ENCODE data around the gene NALCN. TPM values are rescaled to one million over a fixed set of nuclear protein-coding genes. Genes with fewer than 3 reads are reported as not detected.

Gene NALCN
- total and polyA plus RNA-seq, 8 donors = 0.51 to 5.1 (median 2.0) TPM

DNA sequence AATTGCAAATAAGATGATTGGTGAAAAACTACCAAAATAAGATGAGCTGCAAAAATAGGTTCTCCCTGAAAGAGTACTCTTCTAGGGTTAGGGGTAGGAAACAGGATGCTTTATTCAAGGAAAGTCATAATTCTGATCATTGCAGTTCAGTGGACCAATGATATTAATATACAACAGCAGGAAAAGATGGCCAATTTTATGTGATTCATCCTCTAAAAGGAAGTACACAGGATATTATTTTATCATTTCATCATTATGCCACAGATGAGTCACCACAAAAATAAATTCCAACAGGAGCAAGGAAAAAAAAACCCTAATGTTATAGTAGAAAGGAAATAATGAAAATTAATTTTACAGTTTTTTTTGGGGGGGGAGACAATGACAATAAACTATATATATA is 205.0 kb downstream of the NALCN start:
- FAIRE-seq = no peak
- Histone ChIP-seq H3K27ac (no peak overlapping the region), H3K9me3 (no peaks in the 10 kb centered on the region), H3K27me3 (no peaks in the 10 kb centered on the region), H3K4me1 (no peaks in the 10 kb centered on the region), H3K36me3 (no peaks in the 10 kb centered on the region), H3K4me3 (no peak overlapping the region)
- DNase-seq = no peak
- intact Hi-C loops (cut with DNase I) = no loop called here
- TF ChIP-seq, protein P1, sequence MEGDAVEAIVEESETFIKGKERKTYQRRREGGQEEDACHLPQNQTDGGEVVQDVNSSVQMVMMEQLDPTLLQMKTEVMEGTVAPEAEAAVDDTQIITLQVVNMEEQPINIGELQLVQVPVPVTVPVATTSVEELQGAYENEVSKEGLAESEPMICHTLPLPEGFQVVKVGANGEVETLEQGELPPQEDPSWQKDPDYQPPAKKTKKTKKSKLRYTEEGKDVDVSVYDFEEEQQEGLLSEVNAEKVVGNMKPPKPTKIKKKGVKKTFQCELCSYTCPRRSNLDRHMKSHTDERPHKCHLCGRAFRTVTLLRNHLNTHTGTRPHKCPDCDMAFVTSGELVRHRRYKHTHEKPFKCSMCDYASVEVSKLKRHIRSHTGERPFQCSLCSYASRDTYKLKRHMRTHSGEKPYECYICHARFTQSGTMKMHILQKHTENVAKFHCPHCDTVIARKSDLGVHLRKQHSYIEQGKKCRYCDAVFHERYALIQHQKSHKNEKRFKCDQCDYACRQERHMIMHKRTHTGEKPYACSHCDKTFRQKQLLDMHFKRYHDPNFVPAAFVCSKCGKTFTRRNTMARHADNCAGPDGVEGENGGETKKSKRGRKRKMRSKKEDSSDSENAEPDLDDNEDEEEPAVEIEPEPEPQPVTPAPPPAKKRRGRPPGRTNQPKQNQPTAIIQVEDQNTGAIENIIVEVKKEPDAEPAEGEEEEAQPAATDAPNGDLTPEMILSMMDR (IDR thresholded peaks at IDR 0.05) = no peak
- ATAC-seq = peak in 1 of 4 donors; percentile 29

DNA sequence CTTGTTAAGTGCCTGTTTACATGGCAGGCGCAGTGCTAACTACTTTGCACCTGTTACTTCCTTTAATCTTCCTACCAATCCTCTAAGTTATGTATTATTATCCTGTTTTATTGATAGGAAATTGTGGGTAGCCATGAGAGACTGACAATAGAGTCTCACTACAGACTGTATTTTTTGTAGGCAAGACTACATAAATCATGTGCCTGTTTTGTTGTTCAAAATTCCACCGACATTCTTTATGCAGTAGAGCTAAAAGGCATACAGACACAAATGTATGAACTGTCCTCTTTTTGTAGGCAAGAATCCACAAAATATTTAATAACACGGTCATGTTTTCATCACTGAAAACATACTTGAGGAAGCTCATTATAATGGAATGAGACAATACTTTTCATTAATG is 205.5 kb downstream of the NALCN start:
- TF ChIP-seq, protein P1 (IDR thresholded peaks at IDR 0.05) = no peak
- FAIRE-seq = no peak
- ATAC-seq = no peak
- no peak for DNase-seq
- Histone ChIP-seq H3K27ac (no peak overlapping the region), H3K36me3 (no peaks in the 10 kb centered on the region), H3K9me3 (no peaks in the 10 kb centered on the region), H3K4me1 (no peaks in the 10 kb centered on the region), H3K4me3 (no peak overlapping the region), H3K27me3 (no peaks in the 10 kb centered on the region)
- 88 to 91% methylated on average over 3 of the region's 3 CpGs for WGBS, 2 donors
- intact Hi-C loops (cut with DNase I) = no loop called here

DNA sequence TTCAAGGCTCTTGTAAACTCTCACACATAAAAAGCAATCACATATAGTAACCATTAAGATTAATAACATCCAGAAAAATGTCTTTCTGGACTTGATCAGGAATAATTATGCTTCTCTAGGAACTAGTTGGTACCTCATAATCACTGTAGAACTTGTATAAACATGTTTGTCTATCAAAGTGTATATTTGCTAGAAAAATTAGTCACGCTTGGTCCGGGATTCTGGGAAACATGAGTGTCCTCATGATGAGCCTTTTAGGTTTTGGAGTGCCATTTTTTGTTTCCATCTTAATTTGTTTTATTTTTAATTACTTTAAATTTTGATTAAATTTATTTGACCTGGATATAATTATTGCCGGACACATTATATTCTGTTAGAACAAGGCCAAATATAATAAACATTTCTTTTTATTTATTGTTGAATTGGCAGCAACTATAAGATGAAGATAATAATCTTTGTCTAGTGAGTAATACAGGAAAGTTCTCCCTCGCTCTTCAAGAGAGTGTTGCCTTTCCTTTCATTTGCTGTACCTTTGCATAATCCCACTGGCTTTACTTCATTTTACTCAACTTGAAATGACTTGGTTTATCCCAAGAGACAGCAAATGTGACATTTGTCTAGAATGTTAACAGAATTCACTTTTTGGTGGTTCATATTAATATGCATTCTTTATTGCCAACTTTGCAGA is 207.0 kb downstream of the NALCN start:
- no peak overlapping the region for H3K27ac ChIP-seq
- ATAC-seq = no peak
- TF ChIP-seq, protein P1 (IDR thresholded peaks at IDR 0.05) = no peak
- no peaks in the 10 kb centered on the region for H3K36me3 ChIP-seq
- no peak for FAIRE-seq
- no peaks in the 10 kb centered on the region for H3K9me3 ChIP-seq
- no peaks in the 10 kb centered on the region for H3K27me3 ChIP-seq
- intact Hi-C loops (cut with DNase I) = no loop called here
- no peaks in the 10 kb centered on the region for H3K4me1 ChIP-seq
- no peak for DNase-seq
- 83 to 91% methylated on average over 4 of the region's 4 CpGs for WGBS, 2 donors
- H3K4me3 ChIP-seq = no peak overlapping the region

DNA sequence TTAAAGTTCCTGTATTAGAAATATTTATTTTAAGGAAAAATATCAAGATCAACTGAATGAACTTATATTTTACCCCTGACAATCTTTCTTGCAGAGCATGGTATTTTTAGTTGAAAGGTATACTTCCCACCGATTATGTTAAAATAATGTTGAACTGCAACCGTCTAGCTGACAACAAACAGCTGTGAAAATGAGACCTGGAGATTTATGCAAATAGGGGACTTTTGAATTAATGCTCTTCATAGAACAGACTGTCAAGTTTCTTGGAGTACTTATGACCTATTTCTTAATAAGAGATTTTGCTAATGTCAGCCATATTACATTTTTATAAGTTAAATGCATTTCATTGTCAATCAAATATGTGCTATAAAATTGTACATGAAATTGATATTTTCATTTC is 210.9 kb downstream of the NALCN start:
- FAIRE-seq = no peak
- Histone ChIP-seq H3K27me3 (no peaks in the 10 kb centered on the region), H3K27ac (no peak overlapping the region), H3K4me3 (no peak overlapping the region), H3K9me3 (no peaks in the 10 kb centered on the region), H3K4me1 (no peaks in the 10 kb centered on the region), H3K36me3 (no peaks in the 10 kb centered on the region)
- no peak for DNase-seq
- TF ChIP-seq, protein P1 (IDR thresholded peaks at IDR 0.05) = no peak
- intact Hi-C loops (cut with DNase I) = no loop called here
- WGBS, 2 donors = 73 to 77% methylated on average over 2 of the region's 2 CpGs
- no peak for ATAC-seq

DNA sequence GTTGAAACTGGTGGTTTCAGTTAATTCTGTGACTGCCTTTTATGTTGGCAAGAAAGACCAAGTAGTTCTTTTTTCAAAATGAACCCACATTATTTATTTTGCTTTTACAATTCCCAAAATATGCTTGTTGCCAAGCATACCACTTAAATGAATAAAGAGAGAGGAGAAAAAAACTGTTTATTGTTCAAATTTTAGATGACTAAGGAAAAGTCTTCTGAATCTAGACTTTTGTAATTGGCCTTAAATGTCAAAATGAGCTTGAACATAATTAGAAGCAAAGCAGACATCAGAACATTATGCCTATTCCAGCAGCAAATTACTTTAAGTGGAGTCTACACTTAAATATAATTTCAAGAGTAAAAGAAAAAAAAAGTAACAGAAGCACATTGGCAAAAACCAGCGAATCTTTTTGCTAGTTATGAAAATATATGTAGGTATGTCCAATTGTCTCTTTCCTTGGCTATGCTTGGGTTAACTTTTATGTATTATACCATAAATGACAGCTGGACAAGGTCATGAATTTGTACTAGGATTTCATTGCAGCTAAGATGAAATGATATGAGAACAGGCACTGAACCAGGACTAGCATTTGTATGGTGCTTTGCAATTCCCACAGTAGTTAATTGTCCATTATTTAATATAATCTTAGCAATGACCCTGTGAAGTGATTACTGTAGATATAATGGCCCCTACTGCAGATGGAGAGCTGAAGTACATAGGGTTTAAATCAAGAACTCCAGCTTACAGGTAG is 211.9 kb downstream of the NALCN start:
- H3K4me3 ChIP-seq = no peak overlapping the region
- DNase-seq = no peak
- whole genome bisulfite sequencing, 2 donors = 61 to 74% methylated on average over 1 of the region's 1 CpG
- H3K27me3 ChIP-seq = no peaks in the 10 kb centered on the region
- H3K9me3 ChIP-seq = no peaks in the 10 kb centered on the region
- no peaks in the 10 kb centered on the region for H3K4me1 ChIP-seq
- H3K36me3 ChIP-seq = no peaks in the 10 kb centered on the region
- no peak overlapping the region for H3K27ac ChIP-seq
- no peak for FAIRE-seq
- intact Hi-C loops (cut with DNase I) = no loop called here
- TF ChIP-seq, protein P1 (IDR thresholded peaks at IDR 0.05) = no peak
- ATAC-seq = no peak

Data from pancreas (tissue), 10 donors.